T-helper 17 cell (primary cell): ENCODE measurements around the gene FERMT2. TPM values are rescaled to one million over a fixed set of nuclear protein-coding genes. Genes with fewer than 3 reads are reported as not detected.

Experiments
- total RNA-seq, 4 donors: library from RNA in 2 of 4; stranded (reverse) in 2 of 4; gene quantifications; one replicate each; pipeline ENCODE4 v1.2.3 and lab custom pipeline; 2022 to 2026

The FERMT2 gene
- total RNA-seq, 2 donors from 2014 or later, result 0.78 to 3.6 TPM

Other genes with a start within 250 kb of the FERMT2 start
- 100 to 1,000 TPM; 110 to 117 TPM for gene PSMC6, start 243.8 kb downstream of the FERMT2 start, total RNA-seq
- 10 to 100 TPM; 27.8 to 30.7 TPM for gene STYX, start 220.9 kb downstream of the FERMT2 start, total RNA-seq
- 1 to 10 TPM; 7.0 to 7.8 TPM for gene GNPNAT1, start 159.4 kb downstream of the FERMT2 start, total RNA-seq
- 10 to 100 TPM; 77.1 to 80.4 TPM for gene DDHD1, start 202.3 kb upstream of the FERMT2 start, total RNA-seq